Calu3 (cell line): ENCODE results near the gene SYNE2. TPM values are rescaled to one million over a fixed set of nuclear protein-coding genes. Genes with fewer than 3 reads are reported as not detected.
"Not testable (repeated sequence)": the region's sequence is repeated elsewhere in the genome, so short reads cannot be mapped to it uniquely, and the experiment has no call there.

ENCODE experiments used
- BruUV-seq: library from RNA; stranded (reverse); fragments of 400-500 nt; replicated peaks from 2 replicates; lab custom pipeline; 2021; lab: Mats Ljungman, UMichigan
- CTCF ChIA-PET: fragments of 300-600 bp; sonication (Branson Sonifier 250); formaldehyde crosslinking; loops from one replicate; lab custom pipeline; 2022; ENCODE audit warnings: antibody characterized with exemption; lab: Charles Lee
- DNase-seq: peaks from one replicate; pipeline ENCODE4 v3.0.0; 2022
- H3K27ac Mint-ChIP-seq: one replicate; pipeline ENCODE4 v1.8.0; 2022; ENCODE audit warnings: mixed read lengths; ENCODE audit not compliant: unreplicated experiment
- H3K27me3 Mint-ChIP-seq: one replicate; pipeline ENCODE4 v1.8.0; 2022; ENCODE audit warnings: mixed read lengths; ENCODE audit not compliant: unreplicated experiment
- H3K36me3 Mint-ChIP-seq: one replicate; pipeline ENCODE4 v1.8.0; 2022; ENCODE audit warnings: mild to moderate bottlenecking, moderate library complexity, mixed read lengths; ENCODE audit not compliant: insufficient read depth, unreplicated experiment
- H3K4me1 Mint-ChIP-seq: one replicate; pipeline ENCODE4 v1.8.0; 2022; ENCODE audit warnings: mild to moderate bottlenecking, low read depth, mixed read lengths; ENCODE audit not compliant: unreplicated experiment
- H3K4me3 Mint-ChIP-seq: one replicate; pipeline ENCODE4 v1.8.0; 2022; ENCODE audit warnings: mild to moderate bottlenecking, low read depth, moderate library complexity, mixed read lengths; ENCODE audit not compliant: unreplicated experiment
- H3K9me3 Mint-ChIP-seq: one replicate; pipeline ENCODE4 v1.8.0; 2022; ENCODE audit warnings: low read depth, mixed read lengths; ENCODE audit not compliant: unreplicated experiment
- intact Hi-C: fragments of 100-400 bp; cut with micrococcal nuclease; formaldehyde crosslinking; loops from one replicate; pipeline ENCODE4 v1.10.0; 2022; ENCODE audit not compliant: unreplicated experiment
- total RNA-seq: library from RNA; stranded (reverse); gene quantifications from 2 replicates; pipeline ENCODE4 v1.2.3, GENCODE V29; 2022
- TF ChIP-seq, protein P1 (sequence below): fragments of 200-600 bp; IDR thresholded peaks from one replicate; pipeline ENCODE4 v1.8.0; 2022; ENCODE audit warnings: antibody characterized with exemption; ENCODE audit not compliant: unreplicated experiment

The SYNE2 gene
- total RNA-seq, 1 experiment from 2014 or later, result 171 TPM

DNA sequence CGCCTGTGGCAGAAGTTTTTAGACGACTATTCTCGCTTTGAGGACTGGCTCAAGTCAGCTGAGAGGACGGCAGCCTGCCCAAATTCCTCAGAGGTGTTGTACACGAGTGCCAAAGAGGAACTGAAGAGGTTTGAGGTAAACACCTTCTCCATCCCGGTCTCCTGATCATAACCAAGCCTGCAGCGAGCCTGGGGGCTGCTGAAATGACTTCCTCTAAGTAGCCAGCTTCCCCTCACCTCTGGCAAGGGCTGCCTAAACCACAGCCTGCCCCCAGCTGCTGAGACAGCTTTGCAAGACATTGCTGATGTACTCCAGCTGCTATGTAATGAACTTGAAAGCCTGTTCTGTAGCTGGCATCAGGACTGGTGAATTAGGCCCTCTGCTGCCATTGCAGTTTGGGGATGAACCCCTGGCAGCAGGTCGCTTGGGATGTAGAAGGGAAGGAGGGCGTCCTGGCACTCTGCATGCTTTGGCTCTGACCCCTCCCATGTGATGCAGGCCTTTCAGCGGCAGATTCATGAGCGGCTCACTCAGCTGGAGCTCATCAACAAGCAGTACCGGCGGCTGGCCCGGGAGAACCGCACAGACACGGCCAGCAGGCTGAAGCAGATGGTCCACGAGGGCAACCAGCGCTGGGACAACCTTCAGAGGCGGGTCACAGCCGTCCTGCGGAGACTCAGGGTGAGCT lies 356.8 kb downstream of the SYNE2 start:
- TF ChIP-seq, protein P1, sequence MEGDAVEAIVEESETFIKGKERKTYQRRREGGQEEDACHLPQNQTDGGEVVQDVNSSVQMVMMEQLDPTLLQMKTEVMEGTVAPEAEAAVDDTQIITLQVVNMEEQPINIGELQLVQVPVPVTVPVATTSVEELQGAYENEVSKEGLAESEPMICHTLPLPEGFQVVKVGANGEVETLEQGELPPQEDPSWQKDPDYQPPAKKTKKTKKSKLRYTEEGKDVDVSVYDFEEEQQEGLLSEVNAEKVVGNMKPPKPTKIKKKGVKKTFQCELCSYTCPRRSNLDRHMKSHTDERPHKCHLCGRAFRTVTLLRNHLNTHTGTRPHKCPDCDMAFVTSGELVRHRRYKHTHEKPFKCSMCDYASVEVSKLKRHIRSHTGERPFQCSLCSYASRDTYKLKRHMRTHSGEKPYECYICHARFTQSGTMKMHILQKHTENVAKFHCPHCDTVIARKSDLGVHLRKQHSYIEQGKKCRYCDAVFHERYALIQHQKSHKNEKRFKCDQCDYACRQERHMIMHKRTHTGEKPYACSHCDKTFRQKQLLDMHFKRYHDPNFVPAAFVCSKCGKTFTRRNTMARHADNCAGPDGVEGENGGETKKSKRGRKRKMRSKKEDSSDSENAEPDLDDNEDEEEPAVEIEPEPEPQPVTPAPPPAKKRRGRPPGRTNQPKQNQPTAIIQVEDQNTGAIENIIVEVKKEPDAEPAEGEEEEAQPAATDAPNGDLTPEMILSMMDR, result no peak
- Mint-ChIP-seq H3K27ac (no peak overlapping the region), H3K9me3 (no peaks in the 10 kb centered on the region), H3K27me3 (no peaks in the 10 kb centered on the region), H3K36me3 (peaks cover 14% of the 10 kb centered on the region), H3K4me1 (no peaks in the 10 kb centered on the region), H3K4me3 (no peak overlapping the region)
- no peak for DNase-seq
- no TSS peak for BruUV-seq
- intact Hi-C loops, result no loop called here
- CTCF ChIA-PET, result no interaction called here

DNA sequence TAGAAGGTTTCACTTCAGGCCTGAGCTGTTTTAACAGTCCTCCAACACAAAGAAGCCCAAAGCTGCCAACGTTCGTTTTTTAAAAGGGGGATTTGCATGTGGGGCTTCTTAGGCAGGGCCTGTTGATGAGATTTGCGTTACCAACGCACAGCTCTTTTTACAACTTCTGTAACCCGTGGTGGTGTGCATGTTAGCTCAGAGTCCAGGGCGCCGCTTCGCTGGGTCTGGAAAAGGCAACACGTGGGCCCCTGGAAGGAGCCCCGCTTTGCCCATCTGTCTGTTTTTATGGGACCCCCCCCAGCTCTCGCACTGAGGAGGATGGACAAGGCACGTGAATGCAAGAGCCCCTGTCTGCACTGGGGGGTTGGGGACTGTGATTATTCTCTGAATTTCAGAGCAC lies 357.4 kb downstream of the SYNE2 start:
- TF ChIP-seq, protein P1, result no peak
- H3K9me3 Mint-ChIP-seq, result no peaks in the 10 kb centered on the region
- DNase-seq, result no peak
- intact Hi-C loops, result no loop called here
- no peak overlapping the region for H3K27ac Mint-ChIP-seq
- CTCF ChIA-PET, result no interaction called here
- H3K4me1 Mint-ChIP-seq, result no peaks in the 10 kb centered on the region
- BruUV-seq, result no TSS peak
- peaks cover 21% of the 10 kb centered on the region for H3K36me3 Mint-ChIP-seq
- H3K4me3 Mint-ChIP-seq, result no peak overlapping the region
- H3K27me3 Mint-ChIP-seq, result no peaks in the 10 kb centered on the region

DNA sequence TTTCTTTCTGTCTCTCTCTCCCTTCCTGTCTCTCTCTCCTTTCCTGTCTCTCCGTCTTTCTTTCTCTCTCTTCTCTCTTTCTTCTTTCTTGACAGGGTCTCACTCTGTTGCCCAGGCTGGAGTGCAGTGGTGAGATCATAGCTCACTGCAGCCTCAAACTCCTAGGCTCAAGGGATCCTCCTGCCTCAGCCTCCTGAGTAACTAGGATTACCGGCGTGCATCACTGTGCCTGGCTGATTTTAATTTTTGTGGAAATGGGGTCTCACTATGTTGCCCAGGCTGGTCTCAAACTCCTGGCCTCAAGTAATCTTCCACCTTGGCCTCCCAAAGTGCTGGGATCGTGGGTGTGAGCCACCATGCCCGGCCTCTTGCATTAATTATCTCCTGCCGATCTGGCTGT lies 358.1 kb downstream of the SYNE2 start:
- DNase-seq, H3K27ac Mint-ChIP-seq, CTCF ChIA-PET, H3K4me1 Mint-ChIP-seq, H3K9me3 Mint-ChIP-seq, H3K27me3 Mint-ChIP-seq, BruUV-seq, intact Hi-C loops, H3K4me3 Mint-ChIP-seq: not testable (repeated sequence)
- peaks cover 26% of the 10 kb centered on the region for H3K36me3 Mint-ChIP-seq

DNA sequence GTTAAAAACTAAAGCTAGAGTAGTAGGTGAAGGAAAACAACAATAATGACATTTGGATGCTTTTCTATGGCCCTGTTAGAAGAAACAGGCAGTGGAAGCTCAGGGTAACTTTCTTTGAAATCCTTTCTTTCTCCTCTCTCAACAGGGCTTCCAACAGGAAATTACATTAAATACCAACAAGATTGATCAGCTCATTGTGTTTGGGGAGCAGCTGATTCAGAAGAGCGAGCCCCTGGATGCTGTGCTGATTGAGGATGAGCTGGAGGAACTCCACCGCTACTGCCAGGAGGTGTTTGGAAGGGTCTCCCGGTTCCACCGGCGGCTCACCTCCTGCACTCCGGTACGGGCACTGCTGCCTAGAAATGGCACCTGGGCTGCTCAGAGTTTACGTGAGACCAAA lies 359.9 kb downstream of the SYNE2 start:
- Mint-ChIP-seq H3K27ac (no peak overlapping the region), H3K9me3 (no peaks in the 10 kb centered on the region), H3K4me3 (no peak overlapping the region), H3K27me3 (no peaks in the 10 kb centered on the region), H3K4me1 (no peaks in the 10 kb centered on the region), H3K36me3 (peaks cover 31% of the 10 kb centered on the region)
- no peak for DNase-seq
- intact Hi-C loops, result no loop called here
- TF ChIP-seq, protein P1, result no peak
- CTCF ChIA-PET, result no interaction called here
- no TSS peak for BruUV-seq

DNA sequence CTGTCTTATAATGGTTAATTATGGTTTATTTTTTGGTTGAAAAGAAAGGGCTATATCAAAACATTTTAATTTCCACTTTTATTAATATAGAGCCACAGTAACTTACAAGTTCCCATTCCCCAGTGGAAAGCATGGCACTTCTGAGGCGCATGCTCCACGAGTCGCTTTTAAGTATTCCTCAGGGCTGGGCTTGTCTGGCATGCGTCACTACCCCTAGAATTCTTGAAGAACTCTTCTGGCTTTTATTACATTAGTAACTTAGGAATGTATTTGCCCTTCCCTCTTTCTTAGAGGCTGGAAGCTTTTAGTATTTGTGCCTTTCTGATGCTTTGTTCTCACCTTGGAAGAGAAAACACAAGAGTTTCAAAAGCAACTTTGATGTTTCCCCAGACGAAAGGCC lies 360.3 kb downstream of the SYNE2 start:
- no TSS peak for BruUV-seq
- no peaks in the 10 kb centered on the region for H3K9me3 Mint-ChIP-seq
- peaks cover 33% of the 10 kb centered on the region for H3K36me3 Mint-ChIP-seq
- intact Hi-C loops, result no loop called here
- DNase-seq, result no peak
- H3K27me3 Mint-ChIP-seq, result no peaks in the 10 kb centered on the region
- TF ChIP-seq, protein P1, result no peak
- CTCF ChIA-PET, result no interaction called here
- no peak overlapping the region for H3K27ac Mint-ChIP-seq
- H3K4me1 Mint-ChIP-seq, result no peaks in the 10 kb centered on the region
- H3K4me3 Mint-ChIP-seq, result no peak overlapping the region
